CD14-positive monocyte (primary cell): ENCODE results near the gene MAST4. TPM values are rescaled to one million over a fixed set of nuclear protein-coding genes. Genes with fewer than 3 reads are reported as not detected.

Source experiments
- DNase-seq, 3 donors: peaks; one replicate each; pipeline ENCODE4 v3.0.0-alpha.2; 2011 to 2022
- H2AFZ ChIP-seq: 2 replicates; pipeline ENCODE4 v1.6.0; 2012; ENCODE audit warnings: mild to moderate bottlenecking, low read depth, low read length, inconsistent platforms; ENCODE audit not compliant: insufficient read depth, poor library complexity, severe bottlenecking
- H3K27ac ChIP-seq, 2 donors: 1 replicate in 1 of 2; 2 replicates in 1 of 2; pipeline ENCODE4 v1.5.1; 2012 to 2013; ENCODE audit warnings: low read length in 2 of 2, control low read depth in 1 of 2, inconsistent platforms in 1 of 2, low read depth in 1 of 2, mild to moderate bottlenecking in 1 of 2
- H3K27me3 ChIP-seq, 2 donors: one replicate each; pipeline versions ENCODE4 v1.6.0 to v1.6.1; 2011 to 2013; ENCODE audit warnings: low read length in 2 of 2; ENCODE audit not compliant: control insufficient read depth in 2 of 2, insufficient read depth in 2 of 2
- H3K36me3 ChIP-seq, 2 donors: replicated peaks in 1 of 2; 1 replicate in 1 of 2; 2 replicates in 1 of 2; pipeline versions ENCODE4 v1.5.1 to v1.6.1; 2012 to 2013; ENCODE audit warnings: low read length in 2 of 2, control low read depth in 1 of 2, inconsistent platforms in 1 of 2, mild to moderate bottlenecking in 1 of 2; ENCODE audit not compliant: insufficient read depth in 2 of 2, control insufficient read depth in 1 of 2
- H3K4me1 ChIP-seq, 2 donors: 1 replicate in 1 of 2; 2 replicates in 1 of 2; pipeline versions ENCODE4 v1.5.1 to v1.6.1; 2012 to 2013; ENCODE audit warnings: low read length in 2 of 2, control low read depth in 1 of 2, inconsistent platforms in 1 of 2, mild to moderate bottlenecking in 1 of 2, moderate library complexity in 1 of 2; ENCODE audit not compliant: insufficient read depth in 2 of 2, control insufficient read depth in 1 of 2
- H3K4me2 ChIP-seq: replicated peaks from 2 replicates; pipeline ENCODE3; 2012; ENCODE audit warnings: low read length, moderate library complexity, mild to moderate bottlenecking; ENCODE audit not compliant: poor library complexity, severe bottlenecking; ENCODE audit errors: extremely low read depth
- H3K4me3 ChIP-seq, 3 experiments: fragments of 200-600 bp in 1 of 3; sonication (generic) in 1 of 3; replicated peaks in 1 of 3; 1 replicate in 2 of 3; 2 replicates in 1 of 3; pipeline ENCODE4 v1.5.1; 2011 to 2013; ENCODE audit warnings: low read length in 3 of 3, mild to moderate bottlenecking in 3 of 3, control low read depth in 2 of 3, low read depth in 2 of 3, inconsistent platforms in 1 of 3, moderate library complexity in 1 of 3
- H3K79me2 ChIP-seq: 2 replicates; pipeline ENCODE4 v1.6.0; 2012; ENCODE audit warnings: mild to moderate bottlenecking, control low read depth, inconsistent platforms, low read length, moderate library complexity; ENCODE audit not compliant: insufficient read depth
- H3K9ac ChIP-seq: 2 replicates; pipeline ENCODE4 v1.6.0; 2017; ENCODE audit warnings: low read length, mild to moderate bottlenecking; ENCODE audit not compliant: insufficient read depth, poor library complexity, severe bottlenecking
- H3K9me3 ChIP-seq, 2 donors: replicated peaks in 1 of 2; 1 replicate in 1 of 2; 2 replicates in 1 of 2; pipeline versions ENCODE4 v1.5.1 to v1.6.1; 2012 to 2013; ENCODE audit warnings: low read length in 2 of 2, control low read depth in 1 of 2; ENCODE audit not compliant: control insufficient read depth in 1 of 2, insufficient read depth in 1 of 2
- H4K20me1 ChIP-seq: 2 replicates; pipeline ENCODE4 v1.6.0; 2012; ENCODE audit warnings: mild to moderate bottlenecking, low read length, control low read depth, moderate library complexity; ENCODE audit not compliant: insufficient read depth
- H3K27ac Mint-ChIP-seq, 7 donors: one replicate each; pipeline ENCODE4 v1.8.0; 2020; ENCODE audit warnings: mild to moderate bottlenecking in 7 of 7, mixed read lengths in 7 of 7, moderate library complexity in 6 of 7, inconsistent platforms in 2 of 7
- H3K27me3 Mint-ChIP-seq, 3 donors: one replicate each; pipeline ENCODE4 v1.8.0; 2021 to 2022; ENCODE audit warnings: low read depth in 3 of 3, mild to moderate bottlenecking in 3 of 3, mixed read lengths in 3 of 3, moderate library complexity in 3 of 3, inconsistent platforms in 1 of 3
- H3K36me3 Mint-ChIP-seq, 2 donors: one replicate each; pipeline ENCODE4 v1.8.0; 2020; ENCODE audit warnings: mixed read lengths in 2 of 2, inconsistent platforms in 1 of 2, mild to moderate bottlenecking in 1 of 2
- H3K4me1 Mint-ChIP-seq: one replicate; pipeline ENCODE4 v1.8.0; 2020; ENCODE audit warnings: mild to moderate bottlenecking, mixed read lengths
- H3K4me3 Mint-ChIP-seq, 2 donors: one replicate each; pipeline ENCODE4 v1.8.0; 2020; ENCODE audit warnings: mild to moderate bottlenecking in 2 of 2, mixed read lengths in 2 of 2, moderate library complexity in 1 of 2
- H3K9me3 Mint-ChIP-seq, 7 donors: one replicate each; pipeline ENCODE4 v1.8.0; 2020 to 2022; ENCODE audit warnings: mixed read lengths in 7 of 7, mild to moderate bottlenecking in 6 of 7, moderate library complexity in 6 of 7, inconsistent platforms in 2 of 7
- CTCF ChIP-seq: fragments of 200-600 bp; IDR thresholded peaks from one replicate; pipeline ENCODE4 v1.8.0; 2022; ENCODE audit warnings: antibody characterized with exemption, mild to moderate bottlenecking
- WGBS: methylation state at CpG from one replicate; pipeline ENCODE4 v1.1.5; 2013; ENCODE audit warnings: missing lambda C conversion rate; ENCODE audit not compliant: insufficient coverage; 5-methylcytosine and 5-hydroxymethylcytosine counted together
- intact Hi-C, 2 donors: fragments of 100-400 bp; cut with micrococcal nuclease; formaldehyde crosslinking; loops; one replicate each; pipeline versions ENCODE4 v1.15.0 to v1.15.1; 2023
- polyA plus RNA-seq, 3 donors: library from polyadenylated mRNA; depleted of rRNA in 1 of 3; unstranded in 2 of 3; stranded (reverse) in 1 of 3; fragments of 300-500 nt in 2 of 3; fragments of >200 nt in 1 of 3; fragmentation: Illumina TruSeq in 2 of 3; gene quantifications; 1 replicate in 2 of 3; 2 replicates in 1 of 3; pipeline ENCODE4 v1.2.3, GENCODE V29; 2012 to 2021

The MAST4 gene
- polyA plus RNA-seq, 3 donors = 0.03 to 0.24 TPM; not detected in 1

GRCh38 chr5:67089200-67089725 lies 493.1 kb downstream of the MAST4 start:
- H3K27me3 Mint-ChIP-seq = no peaks in the 10 kb centered on the region
- Histone ChIP-seq H2AFZ (no peak overlapping the region), H4K20me1 (no peaks in the 10 kb centered on the region), H3K4me2 (no peak overlapping the region), H3K27me3 (no peaks in the 10 kb centered on the region), H3K9ac (no peak overlapping the region), H3K4me3 (no peak overlapping the region), H3K27ac (no peak overlapping the region), H3K79me2 (no peaks in the 10 kb centered on the region), H3K36me3 (no peaks in the 10 kb centered on the region), H3K9me3 (no peaks in the 10 kb centered on the region), H3K4me1 (peaks cover 0 to 2% of the 10 kb centered on the region in 2 donors)
- no peak for DNase-seq
- H3K4me3 Mint-ChIP-seq = no peak overlapping the region
- no peak overlapping the region for H3K27ac Mint-ChIP-seq
- no peaks in the 10 kb centered on the region for H3K9me3 Mint-ChIP-seq
- no peaks in the 10 kb centered on the region for H3K36me3 Mint-ChIP-seq
- intact Hi-C loops = no loop called here
- no peak for TF ChIP-seq CTCF
- 100% methylated on average over 1 of the region's 4 CpGs for WGBS
- H3K4me1 Mint-ChIP-seq = peaks cover 5% of the 10 kb centered on the region

- TF ChIP-seq CTCF = no peak
- no peaks in the 10 kb centered on the region for H3K27me3 ChIP-seq
- no peak overlapping the region for H3K9ac ChIP-seq
- intact Hi-C loops = no loop called here
- no peak overlapping the region for H3K4me3 ChIP-seq
- Mint-ChIP-seq H3K36me3 (no peaks in the 10 kb centered on the region), H3K4me3 (no peak overlapping the region), H3K27ac (no peak overlapping the region), H3K9me3 (no peaks in the 10 kb centered on the region), H3K4me1 (peaks cover 6% of the 10 kb centered on the region), H3K27me3 (no peaks in the 10 kb centered on the region)
- H4K20me1 ChIP-seq = no peaks in the 10 kb centered on the region
- H2AFZ ChIP-seq = no peak overlapping the region
- no peak overlapping the region for H3K4me2 ChIP-seq
- H3K36me3 ChIP-seq = no peaks in the 10 kb centered on the region
- H3K9me3 ChIP-seq = no peaks in the 10 kb centered on the region
- no peak overlapping the region for H3K27ac ChIP-seq
- WGBS = no CpG with 5 or more reads among the region's 2 CpGs
- peaks cover 0 to 2% of the 10 kb centered on the region in 2 donors for H3K4me1 ChIP-seq
- no peak for DNase-seq
- H3K79me2 ChIP-seq = no peaks in the 10 kb centered on the region
These were observed 493.8 kb downstream of the MAST4 start for GRCh38 chr5:67090040-67090439.
